Thymus (tissue), 11 donors: ENCODE data around the gene CETN1. TPM values are rescaled to one million over a fixed set of nuclear protein-coding genes. Genes with fewer than 3 reads are reported as not detected.

Experiments
- DNase-seq, 9 donors: peaks; one replicate each; pipeline ENCODE4 v3.0.0-alpha.2; 2013; ENCODE audit warnings: low spot score in 9 of 9, low read depth in 6 of 9, missing footprints in 1 of 9
- H3K27ac ChIP-seq, 2 donors: one replicate each; pipeline ENCODE4 v1.5.1; 2013; ENCODE audit warnings: control low read depth in 1 of 2, low read depth in 1 of 2, low read length in 1 of 2, mild to moderate bottlenecking in 1 of 2, moderate library complexity in 1 of 2
- H3K27me3 ChIP-seq, 2 donors: one replicate each; pipeline ENCODE4 v1.5.1; 2013; ENCODE audit warnings: low read length in 1 of 2; ENCODE audit not compliant: control insufficient read depth in 2 of 2, insufficient read depth in 1 of 2
- H3K36me3 ChIP-seq, 2 donors: one replicate each; pipeline ENCODE4 v1.5.1; 2013; ENCODE audit warnings: low read length in 1 of 2, mild to moderate bottlenecking in 1 of 2, moderate library complexity in 1 of 2; ENCODE audit not compliant: control insufficient read depth in 2 of 2, insufficient read depth in 2 of 2
- H3K4me1 ChIP-seq, 2 donors: one replicate each; pipeline ENCODE4 v1.5.1; 2013; ENCODE audit warnings: low read length in 2 of 2; ENCODE audit not compliant: control insufficient read depth in 2 of 2, insufficient read depth in 2 of 2
- H3K4me3 ChIP-seq, 2 donors: one replicate each; pipeline ENCODE4 v1.5.1; 2013; ENCODE audit warnings: low read length in 2 of 2, control low read depth in 1 of 2, mild to moderate bottlenecking in 1 of 2
- H3K9me3 ChIP-seq, 2 donors: one replicate each; pipeline ENCODE4 v1.5.1; 2013; ENCODE audit warnings: low read length in 1 of 2, mild to moderate bottlenecking in 1 of 2; ENCODE audit not compliant: control insufficient read depth in 2 of 2, insufficient read depth in 1 of 2
- WGBS: extraction: QIAGEN DNeasy Blood & Tissue Kit; methylation state at CpG from one replicate; pipeline ENCODE4 v1.1.7; 2013; 5-methylcytosine and 5-hydroxymethylcytosine counted together
- polyA plus RNA-seq: library from polyadenylated mRNA; stranded (reverse); fragments of 200-250 nt; gene quantifications from one replicate; pipeline ENCODE4 v1.2.3, GENCODE V29; 2013
- total RNA-seq: library from RNA; stranded (reverse); fragments of 120-200 nt; gene quantifications from one replicate; pipeline ENCODE4 v1.2.4, GENCODE V29; 2013
- donor health status: healthy.

CETN1 gene
- total and polyA plus RNA-seq, 2 donors, result not detected

DNA sequence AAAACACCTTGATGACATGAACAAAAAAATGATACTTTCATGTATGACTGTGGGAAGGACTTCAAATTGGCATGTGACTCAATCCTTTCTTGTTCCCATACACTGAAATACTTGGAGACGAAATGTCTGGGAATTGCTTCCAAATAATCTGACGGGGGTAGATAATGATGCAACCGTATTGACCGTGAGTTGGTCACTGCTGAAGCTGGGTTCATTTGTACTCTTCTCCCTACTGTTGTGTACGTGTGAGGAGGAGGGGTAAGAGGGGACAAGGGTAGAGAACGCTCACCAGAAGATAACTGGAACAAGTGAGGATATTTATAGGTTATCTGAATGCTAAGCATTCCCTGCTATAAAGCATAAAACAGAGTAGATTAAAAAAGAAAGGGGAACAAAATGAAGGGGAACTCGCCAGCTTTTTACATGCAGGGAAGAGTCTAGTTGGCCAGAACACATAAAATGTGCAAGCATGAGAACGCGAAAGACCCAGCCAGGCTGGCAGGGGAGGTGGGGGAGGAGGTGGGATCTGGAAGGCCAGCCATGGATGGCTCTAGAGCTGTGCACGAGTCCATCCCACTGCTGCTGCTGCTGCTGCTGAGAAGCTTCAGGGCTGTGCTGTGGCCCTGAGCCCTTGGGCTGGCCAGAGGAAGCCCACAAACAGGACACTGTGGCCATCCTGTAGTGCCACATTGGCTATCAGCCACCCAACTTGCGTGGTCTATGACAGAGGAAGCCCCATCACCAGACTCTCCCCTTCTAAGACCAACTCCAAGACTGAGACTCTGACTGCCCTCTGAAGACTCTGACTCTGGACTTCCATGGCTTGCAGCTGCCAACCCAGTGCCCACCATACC, 15.2 kb upstream of the CETN1 start:
- Histone ChIP-seq H3K27me3 (no peaks in the 10 kb centered on the region), H3K4me3 (no peak overlapping the region), H3K27ac (no peak overlapping the region), H3K4me1 (no peaks in the 10 kb centered on the region), H3K9me3 (no peaks in the 10 kb centered on the region), H3K36me3 (no peaks in the 10 kb centered on the region)
- 75% methylated on average over 11 of the region's 11 CpGs for WGBS
- DNase-seq, result no peak

DNA sequence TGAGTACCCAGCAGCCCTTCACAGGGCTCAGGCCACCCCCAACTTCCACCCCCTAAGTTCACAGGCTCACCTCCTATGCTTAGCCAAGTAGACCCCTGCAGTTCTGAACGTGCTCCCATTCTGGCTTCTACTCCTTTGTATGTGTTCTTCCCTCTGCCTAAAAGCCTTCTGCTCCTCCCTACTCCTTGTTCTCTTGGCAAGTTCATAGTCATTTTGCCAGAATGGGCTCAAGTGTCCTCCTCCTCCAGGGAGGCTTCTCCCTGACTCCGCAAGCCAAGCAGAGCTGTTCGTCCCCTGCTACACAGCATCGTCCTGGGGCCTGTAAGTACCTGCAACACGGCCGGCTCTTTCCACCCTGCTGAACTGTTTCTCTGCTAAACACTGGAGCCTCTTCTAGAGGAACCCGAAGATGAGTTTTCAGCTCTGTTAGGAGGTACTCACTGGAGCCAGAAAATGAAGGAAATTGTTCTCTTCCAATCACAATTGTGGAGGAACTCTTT, 14.6 kb upstream of the CETN1 start:
- Histone ChIP-seq H3K27me3 (no peaks in the 10 kb centered on the region), H3K4me1 (no peaks in the 10 kb centered on the region), H3K27ac (no peak overlapping the region), H3K36me3 (no peaks in the 10 kb centered on the region), H3K4me3 (no peak overlapping the region), H3K9me3 (no peaks in the 10 kb centered on the region)
- 92% methylated on average over 7 of the region's 7 CpGs for WGBS
- no peak for DNase-seq

DNA sequence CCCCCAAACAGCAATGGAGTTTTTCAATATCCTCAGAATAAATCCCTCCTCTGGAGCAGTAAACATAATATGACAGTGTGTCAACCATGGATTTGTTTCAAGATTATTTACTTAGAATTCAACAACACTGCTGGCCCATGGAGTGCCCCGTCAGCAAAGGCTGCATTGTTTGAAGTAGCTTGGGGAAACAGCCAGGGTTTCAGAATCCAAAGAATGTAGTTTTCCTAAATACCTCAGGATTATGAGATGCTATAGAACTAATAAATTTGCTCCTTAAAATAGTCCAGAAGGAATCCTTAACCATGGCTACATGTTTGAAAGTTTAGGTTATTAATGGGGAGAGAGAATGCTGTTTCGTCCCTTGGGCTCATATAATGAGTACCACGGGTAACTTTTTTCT, 13.1 kb upstream of the CETN1 start:
- Histone ChIP-seq H3K4me1 (no peaks in the 10 kb centered on the region), H3K4me3 (no peak overlapping the region), H3K9me3 (no peaks in the 10 kb centered on the region), H3K27me3 (no peaks in the 10 kb centered on the region), H3K36me3 (no peaks in the 10 kb centered on the region), H3K27ac (no peak overlapping the region)
- no peak for DNase-seq
- 95% methylated on average over 3 of the region's 3 CpGs for WGBS

DNA sequence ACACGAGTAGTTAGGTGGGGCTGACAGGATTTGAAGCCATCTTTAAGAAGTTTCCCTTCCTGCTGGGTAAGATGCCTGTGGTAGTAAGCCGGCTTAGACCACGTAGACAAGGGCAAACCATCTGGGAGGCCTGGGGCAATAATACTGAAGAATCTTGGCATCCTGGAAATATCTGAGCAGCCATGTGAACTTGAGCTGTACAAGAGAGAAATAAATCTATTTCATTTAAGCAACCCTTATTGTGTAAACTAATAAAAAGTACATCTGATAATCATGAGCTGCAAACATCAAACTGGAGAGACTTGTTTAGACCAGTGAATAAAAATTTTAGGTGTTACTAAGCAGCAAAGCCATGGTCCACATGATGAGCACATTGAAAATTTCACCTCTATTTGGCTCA, 11.4 kb upstream of the CETN1 start:
- Histone ChIP-seq H3K27me3 (no peaks in the 10 kb centered on the region), H3K27ac (no peak overlapping the region), H3K9me3 (no peaks in the 10 kb centered on the region), H3K36me3 (no peaks in the 10 kb centered on the region), H3K4me1 (no peaks in the 10 kb centered on the region), H3K4me3 (no peak overlapping the region)
- WGBS, result 92% methylated on average over 3 of the region's 3 CpGs
- DNase-seq, result no peak

DNA sequence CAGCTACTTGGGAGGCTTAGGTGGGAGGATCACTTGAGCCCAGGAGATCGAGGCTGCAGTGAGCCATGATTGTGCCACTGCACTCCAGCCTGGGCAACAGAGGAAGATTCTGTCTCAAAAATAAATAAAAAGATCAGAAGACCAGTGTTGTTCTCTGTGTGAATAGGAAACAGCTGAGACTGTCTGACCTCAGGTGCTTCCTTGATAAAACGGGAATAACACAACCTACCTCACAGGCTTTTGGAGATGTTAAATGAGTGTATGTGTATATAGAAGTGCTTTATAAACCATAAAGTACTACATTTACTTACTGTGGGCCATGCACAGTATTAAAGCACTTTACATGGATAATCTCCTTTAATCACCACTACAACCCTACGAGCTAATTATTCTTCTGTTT, 9.9 kb upstream of the CETN1 start:
- no peaks in the 10 kb centered on the region for H3K9me3 ChIP-seq
- DNase-seq, result no peak
- no peaks in the 10 kb centered on the region for H3K36me3 ChIP-seq
- H3K4me1 ChIP-seq, result no peaks in the 10 kb centered on the region
- no peaks in the 10 kb centered on the region for H3K27me3 ChIP-seq
- H3K4me3 ChIP-seq, result no peak overlapping the region
- H3K27ac ChIP-seq, result no peak overlapping the region
- 40% methylated on average over 3 of the region's 3 CpGs for WGBS

DNA sequence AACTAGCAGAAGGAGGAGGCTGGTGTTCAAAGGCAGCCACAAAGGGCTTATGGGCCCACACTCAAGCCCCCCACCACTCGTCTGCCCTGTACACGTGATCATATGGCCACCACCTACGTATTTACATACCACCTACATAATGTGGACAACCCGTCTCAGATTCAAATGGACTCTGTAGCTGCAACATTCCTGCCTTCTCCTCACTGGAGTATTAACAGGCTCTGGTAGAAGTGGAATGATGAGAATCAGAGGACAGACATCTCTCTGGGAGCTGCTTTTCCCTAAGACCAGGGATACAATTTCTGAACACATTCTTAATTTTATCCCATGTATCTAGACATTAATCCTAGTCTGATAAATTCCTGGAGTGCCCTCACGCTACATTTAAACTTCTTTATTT, 9.5 kb upstream of the CETN1 start:
- Histone ChIP-seq H3K36me3 (no peaks in the 10 kb centered on the region), H3K9me3 (no peaks in the 10 kb centered on the region), H3K4me3 (no peak overlapping the region), H3K27ac (no peak overlapping the region), H3K27me3 (no peaks in the 10 kb centered on the region), H3K4me1 (no peaks in the 10 kb centered on the region)
- WGBS, result 84% methylated on average over 5 of the region's 5 CpGs
- no peak for DNase-seq

DNA sequence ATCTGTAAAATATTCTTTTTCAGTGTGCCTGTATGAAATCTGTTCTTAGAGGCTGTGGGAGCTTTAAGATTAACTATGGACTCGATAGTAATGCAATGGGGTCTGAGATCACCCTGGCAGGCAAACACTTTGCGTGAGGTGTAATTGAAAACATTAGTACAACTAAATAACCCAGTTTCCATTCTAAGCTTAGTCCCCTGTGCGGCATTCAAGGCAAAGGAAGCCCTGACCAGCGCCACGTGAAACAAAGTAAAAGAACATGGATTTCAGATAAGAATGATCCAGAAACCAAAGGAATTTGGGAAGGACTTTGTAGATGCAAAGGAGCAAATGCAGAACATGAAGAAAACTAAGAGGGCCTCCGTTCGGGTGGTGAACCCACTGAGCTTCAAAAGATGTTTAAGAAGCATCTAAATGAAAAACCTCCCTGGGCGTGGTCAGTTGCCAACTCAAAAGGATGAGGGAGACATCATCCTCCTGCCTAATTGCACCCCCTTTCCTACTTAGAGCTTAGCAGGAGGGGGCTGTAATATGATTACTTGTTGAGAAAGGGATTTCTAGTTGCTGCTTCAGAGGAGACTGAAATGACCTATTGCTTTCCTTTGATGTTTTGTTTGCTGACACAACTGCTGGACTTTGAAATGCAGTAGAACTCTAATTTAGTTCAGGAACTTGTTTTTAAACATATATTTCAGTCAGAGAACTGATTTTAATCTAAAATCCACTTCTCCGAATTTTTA, 7.9 kb upstream of the CETN1 start:
- Histone ChIP-seq H3K27ac (no peak overlapping the region), H3K36me3 (no peaks in the 10 kb centered on the region), H3K27me3 (no peaks in the 10 kb centered on the region), H3K9me3 (no peaks in the 10 kb centered on the region), H3K4me1 (no peaks in the 10 kb centered on the region), H3K4me3 (no peak overlapping the region)
- no peak for DNase-seq
- 96% methylated on average over 9 of the region's 9 CpGs for WGBS

DNA sequence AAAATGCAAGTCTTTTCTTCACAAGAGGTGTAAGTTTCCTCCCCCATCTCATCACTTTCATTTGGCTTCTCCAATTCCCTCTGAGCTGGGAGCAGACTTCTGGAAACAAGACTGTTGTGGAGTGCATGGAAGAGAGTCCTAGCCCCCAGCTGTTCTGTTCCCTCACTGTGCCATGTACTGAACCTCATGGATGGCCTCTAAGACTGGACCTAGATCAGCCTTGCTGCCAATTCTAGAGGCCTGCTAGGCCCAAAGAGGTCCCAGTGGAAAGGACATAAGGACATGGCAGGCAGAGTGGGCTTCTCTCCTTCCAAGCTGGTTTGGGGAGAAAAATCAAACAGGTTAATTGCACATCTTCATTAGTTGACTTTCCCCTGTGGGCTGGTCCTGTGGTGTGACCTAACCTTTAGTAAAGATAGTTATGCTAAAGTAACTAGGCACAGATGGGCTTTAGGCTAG, 7.3 kb upstream of the CETN1 start:
- H3K9me3 ChIP-seq, result no peaks in the 10 kb centered on the region
- H3K27ac ChIP-seq, result no peak overlapping the region
- H3K27me3 ChIP-seq, result no peaks in the 10 kb centered on the region
- H3K36me3 ChIP-seq, result no peaks in the 10 kb centered on the region
- no peak overlapping the region for H3K4me3 ChIP-seq
- no peak for DNase-seq
- no peaks in the 10 kb centered on the region for H3K4me1 ChIP-seq

DNA sequence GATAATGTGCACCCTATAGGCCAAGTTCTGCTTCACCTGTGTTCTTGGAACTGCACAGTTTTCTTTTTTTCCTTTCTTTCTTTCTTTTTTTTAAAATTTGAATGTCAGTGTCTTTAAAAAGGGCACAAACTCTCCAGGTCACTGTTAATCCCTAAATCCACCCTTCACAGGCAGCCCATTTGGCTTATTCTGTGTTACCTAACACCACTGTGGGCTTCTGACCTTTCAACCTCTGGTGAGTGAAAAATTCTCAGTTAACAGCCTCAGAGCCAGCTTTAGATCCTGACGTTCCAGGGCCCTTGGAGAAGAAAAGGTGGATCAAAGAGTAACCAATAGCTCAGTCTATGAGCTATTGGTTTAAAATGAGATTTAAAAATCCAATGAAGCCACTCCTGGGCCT, 6.8 kb upstream of the CETN1 start:
- no peak overlapping the region for H3K27ac ChIP-seq
- H3K4me1 ChIP-seq, result no peaks in the 10 kb centered on the region
- no peak for DNase-seq
- no peaks in the 10 kb centered on the region for H3K27me3 ChIP-seq
- 92% methylated on average over 1 of the region's 1 CpG for WGBS
- no peak overlapping the region for H3K4me3 ChIP-seq
- H3K9me3 ChIP-seq, result no peaks in the 10 kb centered on the region
- H3K36me3 ChIP-seq, result no peaks in the 10 kb centered on the region
